HG02973 (cell line): ENCODE measurements around the gene RABAC1.

Experiments
- ATAC-seq: cut with Tn5 transposase; IDR thresholded peaks from one replicate; pipeline ENCODE4 v1.9.1; 2021; ENCODE audit warnings: moderate library complexity; ENCODE audit not compliant: unreplicated experiment

RABAC1 gene

GRCh38 chr19:41929536-41930071, 29.5 kb downstream of the RABAC1 start:
- no peak for ATAC-seq

- no peak for ATAC-seq
Observed at GRCh38 chr19:41928754-41929535, 30.2 kb downstream of the RABAC1 start.

GRCh38 chr19:41928221-41928683, 30.9 kb downstream of the RABAC1 start, which contains the start of gene ERFL:
Gene ERFL, minus strand, starts transcription at chr19:41928449. Its CDS starts 15,530 bp downstream, at chr19:41912919.
- no peak for ATAC-seq

DNA sequence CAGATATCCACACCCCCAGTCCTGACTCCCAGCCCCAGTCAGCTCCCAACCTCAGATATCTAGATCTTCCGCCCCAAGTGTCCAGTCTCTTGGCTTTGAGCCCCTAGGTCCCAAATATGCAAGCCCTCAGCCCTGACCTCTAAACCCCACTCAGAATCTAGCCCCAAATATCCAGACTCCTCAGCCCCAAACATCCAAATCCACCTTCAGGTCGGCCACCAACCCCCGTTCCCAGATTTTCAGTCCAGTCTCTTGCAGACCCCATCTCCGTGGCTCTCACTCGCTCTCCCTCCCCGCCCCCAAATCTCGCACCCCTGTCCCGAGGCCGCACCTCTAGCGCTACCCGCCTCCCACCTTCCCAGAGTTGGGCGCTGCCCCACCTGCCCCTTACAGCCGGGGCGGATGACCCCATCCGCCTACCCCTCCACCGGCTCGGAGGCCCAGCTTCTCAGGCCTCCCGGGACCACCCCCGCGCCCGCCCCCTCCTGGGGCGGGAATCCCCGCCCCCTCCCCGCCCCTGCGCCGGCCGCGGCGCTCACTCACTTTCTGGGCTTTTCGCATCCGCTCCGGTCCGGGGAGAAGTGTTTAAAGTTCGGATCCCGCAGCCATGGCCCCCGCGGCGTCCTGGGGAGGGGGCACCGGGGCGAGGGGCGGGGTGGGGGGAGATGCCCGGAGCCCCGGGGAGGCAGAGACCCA, 31.5 kb downstream of the RABAC1 start:
- ATAC-seq = no peak

DNA sequence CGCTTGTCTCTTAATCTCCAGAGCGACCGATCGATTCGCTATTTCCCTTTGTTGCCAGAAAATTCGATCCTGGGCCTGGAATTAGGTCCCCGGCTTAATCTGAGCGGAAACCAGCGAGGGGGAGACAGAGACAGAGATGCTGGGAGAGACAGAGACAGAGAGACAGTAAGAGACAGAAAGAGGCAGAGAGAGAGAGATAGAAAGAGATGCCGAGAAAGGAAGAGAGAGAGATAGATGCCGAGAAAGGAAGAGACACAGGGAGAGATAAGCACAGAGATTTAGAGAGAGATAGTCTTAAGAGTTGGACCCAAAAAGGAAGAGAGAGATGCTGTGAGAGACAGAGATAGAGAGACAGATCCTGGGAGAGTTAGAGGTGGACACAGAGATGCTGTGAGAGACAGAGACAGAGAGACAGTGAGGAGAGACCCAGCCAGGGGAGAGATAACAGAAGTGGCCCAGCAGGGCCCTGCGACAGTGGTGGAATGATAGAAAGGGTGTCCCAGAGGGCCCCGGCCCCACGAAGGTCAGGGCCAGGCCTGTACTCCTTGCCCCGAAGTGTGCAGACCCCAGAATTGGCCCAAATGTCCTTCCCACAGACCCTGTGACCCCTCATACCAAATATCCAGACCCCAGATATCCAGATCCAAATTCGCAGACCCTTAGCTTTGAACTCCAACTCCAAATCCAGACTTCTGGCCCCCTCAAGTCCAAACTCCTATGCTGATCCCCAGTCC, 32.2 kb downstream of the RABAC1 start:
- ATAC-seq = no peak

DNA sequence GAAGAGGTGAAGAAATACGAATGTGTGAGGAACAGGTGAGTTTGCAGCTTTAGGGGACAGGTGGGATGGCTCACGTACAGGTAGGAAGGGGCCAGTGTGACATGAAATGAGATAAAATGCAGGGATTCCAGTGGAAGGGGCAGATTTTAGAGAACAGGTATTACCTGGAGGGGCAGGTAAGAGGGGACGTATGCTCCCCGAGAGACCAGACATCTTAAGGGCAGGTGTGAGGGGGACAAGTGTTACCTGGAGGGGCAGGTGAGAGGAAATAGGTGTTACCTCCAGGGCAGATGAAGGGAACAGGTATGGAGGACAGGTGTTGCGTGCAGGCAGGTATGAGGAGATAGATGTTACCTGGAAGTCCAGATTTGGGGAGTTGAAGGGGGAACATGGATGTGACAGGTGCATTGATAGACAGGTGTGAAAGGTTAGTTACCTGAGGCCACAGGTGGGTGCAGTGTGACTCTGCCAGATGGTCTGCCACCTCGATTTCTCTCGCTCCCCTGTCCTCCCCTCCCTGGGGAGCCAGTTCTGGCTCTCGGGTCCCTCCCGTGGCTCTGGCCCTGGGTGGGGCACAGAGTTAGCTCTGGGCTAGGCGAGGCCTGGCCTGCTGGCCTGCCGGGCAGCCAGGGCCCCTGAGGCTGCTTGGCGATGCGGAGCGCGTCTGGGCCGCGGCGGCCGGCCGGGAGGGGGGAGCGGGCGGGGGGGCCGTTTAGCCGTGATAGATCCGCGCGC, 32.9 kb downstream of the RABAC1 start:
- ATAC-seq = no peak

- no peak for ATAC-seq
Observed at GRCh38 chr19:41925208-41926003, 33.7 kb downstream of the RABAC1 start.

DNA sequence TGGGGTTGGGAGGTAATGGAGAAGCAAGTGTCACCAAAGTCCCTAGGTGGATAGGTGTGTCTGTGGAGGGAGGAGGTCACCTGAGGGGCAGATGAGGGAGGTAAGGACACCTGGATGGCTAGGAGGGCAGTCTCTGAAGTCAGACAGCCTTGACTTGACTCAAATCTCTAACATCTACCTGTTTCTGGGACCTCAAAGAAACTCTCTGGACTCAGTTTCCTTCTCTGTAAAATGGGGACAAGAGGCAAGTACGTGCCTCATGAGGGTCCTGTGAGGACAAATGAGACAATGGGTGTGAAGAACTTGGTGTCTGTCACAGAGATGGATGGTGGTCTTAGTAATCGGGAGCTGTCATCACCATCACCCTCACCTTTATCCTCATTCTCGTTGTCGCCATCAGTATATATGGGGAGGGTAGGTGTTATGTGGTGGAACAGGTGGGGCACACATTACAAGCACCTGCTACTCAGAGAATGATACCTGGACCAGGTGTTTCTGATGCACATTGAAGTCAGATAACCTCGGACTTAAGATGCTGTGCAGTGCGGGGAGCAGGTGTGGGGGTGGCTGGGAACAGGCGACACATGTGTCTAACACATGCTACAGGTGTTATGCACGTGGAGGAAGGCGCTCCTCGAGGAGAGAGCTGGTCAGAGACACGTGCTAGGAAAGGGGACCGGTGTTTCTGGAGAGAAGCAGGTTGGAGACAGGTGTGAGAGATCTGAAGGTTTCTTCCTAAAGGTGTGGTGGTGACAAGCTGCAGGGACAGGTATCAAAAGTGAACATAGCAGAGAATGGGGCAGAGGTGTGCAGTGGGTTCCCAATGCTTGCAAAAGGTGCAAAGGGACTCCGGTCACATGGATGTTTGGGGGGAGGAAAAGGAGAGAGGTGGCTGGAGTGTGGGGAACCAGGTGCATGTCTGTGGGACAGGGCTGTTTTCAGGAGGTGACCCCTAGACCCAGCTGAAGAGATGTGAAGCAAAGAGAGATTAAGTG, 34.7 kb downstream of the RABAC1 start:
- ATAC-seq = no peak

- no peak for ATAC-seq
Observed at GRCh38 chr19:41923045-41923788, 35.9 kb downstream of the RABAC1 start.

- ATAC-seq = no peak
Observed at GRCh38 chr19:41922585-41922984, 36.5 kb downstream of the RABAC1 start.

GRCh38 chr19:41921577-41922576, 37.2 kb downstream of the RABAC1 start:
- ATAC-seq = no peak

DNA sequence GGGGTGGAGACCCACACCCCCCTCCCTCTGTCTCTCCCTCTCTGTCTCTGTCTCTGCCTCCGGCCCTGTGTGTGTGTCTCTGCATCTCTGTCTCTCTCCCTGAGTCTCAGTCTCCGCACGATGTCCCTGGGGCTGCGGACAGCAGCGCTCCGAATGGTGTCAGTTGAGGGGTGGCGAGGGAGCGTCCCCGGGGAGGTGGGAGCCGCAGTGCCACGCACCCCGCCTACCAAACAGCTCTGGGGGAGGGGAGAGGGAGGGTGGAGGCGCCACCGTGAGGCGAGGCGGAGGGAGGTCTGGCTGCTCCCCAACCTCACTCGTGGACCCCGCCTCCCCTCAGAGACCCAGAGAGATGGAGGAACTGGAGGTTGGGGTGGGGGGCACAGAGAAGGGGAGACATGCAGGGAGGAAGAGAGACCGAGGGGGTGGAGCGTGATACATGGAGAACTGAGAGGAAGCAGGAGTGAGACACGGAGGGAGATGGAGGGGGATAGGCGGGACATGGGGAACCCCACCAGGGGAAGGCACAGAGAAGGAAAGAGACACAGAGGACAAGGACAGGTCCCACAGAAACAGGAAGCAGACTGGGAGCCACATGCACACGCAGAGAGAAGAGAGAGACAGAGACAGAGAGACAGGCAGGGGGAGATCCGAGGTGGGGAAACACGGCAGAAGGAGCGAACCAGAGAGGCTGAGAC, 38.1 kb downstream of the RABAC1 start:
- ATAC-seq = no peak

- no peak for ATAC-seq
Observed at GRCh38 chr19:41919948-41920712, 39.0 kb downstream of the RABAC1 start.

DNA sequence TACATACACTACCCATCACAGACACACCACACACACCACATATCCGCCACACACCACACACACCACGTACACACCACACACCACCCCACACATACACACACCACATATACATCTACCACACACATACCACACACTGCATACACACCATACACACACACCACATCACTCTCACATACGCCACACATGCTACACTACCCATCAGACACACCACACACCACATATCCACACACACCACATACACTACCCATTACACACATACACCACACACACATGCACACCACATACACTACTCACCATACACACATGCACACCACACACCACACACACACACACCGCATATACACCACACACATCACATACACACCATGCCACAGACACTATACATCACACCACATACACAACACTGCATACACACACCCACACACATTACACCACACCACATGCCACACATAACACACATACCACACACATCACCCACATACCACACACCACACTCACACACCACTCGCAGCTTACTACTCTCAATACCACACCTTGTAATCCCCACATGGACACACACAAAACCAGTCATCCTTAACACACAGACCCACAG, 40.4 kb downstream of the RABAC1 start:
- ATAC-seq = no peak

DNA sequence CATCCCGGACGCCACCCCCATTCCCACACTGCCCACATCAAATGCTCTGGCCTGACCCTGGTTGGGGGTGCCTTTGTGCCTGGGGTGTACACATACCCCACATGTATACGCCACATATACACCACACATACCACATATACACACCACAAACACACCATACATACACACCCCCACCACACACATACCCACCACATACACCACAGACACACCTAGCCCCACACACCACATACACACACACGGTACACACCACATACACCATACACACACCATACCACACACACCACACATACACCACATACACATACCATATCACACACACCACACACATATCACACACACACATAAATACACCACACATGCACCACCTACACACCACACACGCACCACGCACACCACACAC, 41.0 kb downstream of the RABAC1 start:
- no peak for ATAC-seq
